ENCODE results near the gene MEGF8. TPM values are rescaled to one million over a fixed set of nuclear protein-coding genes. Genes with fewer than 3 reads are reported as not detected.
A peak's percentile ranks its signal among the peaks of the same experiment; 100 is the strongest.

Gene MEGF8
- total and polyA plus RNA-seq, 9 of the 15 experiments (the other 6 are each of a cell fraction or from before 2014, with no cell fraction given) = 0.28 to 13.1 (median 3.0) TPM

GRCh38 chr19:42313096-42313839, 12.2 kb upstream of the MEGF8 start, which contains the start of gene TMEM145 (continued):
- TF ChIP-seq SETDB1 (IDR thresholded peaks at IDR 0.05; ENCODE audit: low read length) (no peak), GATAD2A (IDR thresholded peaks at IDR 0.05) (no peak), SRSF9 (IDR thresholded peaks at IDR 0.05; ENCODE audit: borderline replicate concordance, low read depth, low read length) (no peak), PATZ1 (CRISPR knock-in tag; IDR thresholded peaks at IDR 0.05; ENCODE audit: borderline replicate concordance) (no peak), FOXA1 (IDR thresholded peaks at IDR 0.05; ENCODE audit: borderline replicate concordance) (no peak), HDAC1 (IDR thresholded peaks at IDR 0.05) (peak in 1 of 2 experiments; percentile 74; a peak in 2 of 4 replicates), RB1 (IDR thresholded peaks at IDR 0.05; ENCODE audit: low read depth) (peak; percentile 79; the same call in 1 of the 2 replicates), CHD4 (IDR thresholded peaks at IDR 0.05; ENCODE audit: insufficient read depth, insufficient replicate concordance, low read depth, low read length, poor library complexity, severe bottlenecking) (no peak), TAF15 (IDR thresholded peaks at IDR 0.05; ENCODE audit: low read depth, low read length) (no peak), ZC3H8 (IDR thresholded peaks at IDR 0.05) (no peak), CBX5 (IDR thresholded peaks at IDR 0.05; ENCODE audit: borderline replicate concordance, low read depth) (no peak), CEBPG (CRISPR knock-in tag; IDR thresholded peaks at IDR 0.05) (no peak), CEBPG (tag; conservative IDR thresholded peaks at IDR 0.05 in 1 of 2, IDR thresholded peaks at IDR 0.05 in 1 of 2) (no peak), RAD51 (IDR thresholded peaks at IDR 0.05; ENCODE audit: borderline replicate concordance, low read depth) (no peak), NFYB (IDR thresholded peaks at IDR 0.05; ENCODE audit: extremely low read depth, insufficient read length) (no peak), IRF2 (CRISPR knock-in tag; IDR thresholded peaks at IDR 0.05) (no peak), NCOA1 (IDR thresholded peaks at IDR 0.05; ENCODE audit: low read depth) (peak; percentile 64; the same call in 1 of the 2 replicates), GABPB1 (CRISPR knock-in tag; IDR thresholded peaks at IDR 0.05) (no peak), FOXP1 (CRISPR knock-in tag; IDR thresholded peaks at IDR 0.05) (no peak), PRPF4 (IDR thresholded peaks at IDR 0.05; ENCODE audit: insufficient read depth, low read depth, low read length, poor library complexity, severe bottlenecking) (no peak), DIDO1 (tag; IDR thresholded peaks at IDR 0.05; ENCODE audit: low read depth) (no peak), ZBTB2 (IDR thresholded peaks at IDR 0.05) (0 out of 2 replicates have a peak, but pooled peaks have one; percentile 50), HBP1 (CRISPR knock-in tag; IDR thresholded peaks at IDR 0.05) (0 out of 2 replicates have a peak, but pooled peaks have one; percentile 37), SUPT5H (IDR thresholded peaks at IDR 0.05) (no peak)

Data from K562 (cell line).